Measurements from ENCODE around the gene SLX4.

SLX4 gene

GRCh38 chr16:3580251-3580651, 31.2 kb downstream of the SLX4 start:
- DNase-seq (ENCODE audit: low read depth) = no peak

- no peak for DNase-seq (ENCODE audit: low read depth)
Measured at GRCh38 chr16:3579776-3580175, 31.6 kb downstream of the SLX4 start.

GRCh38 chr16:3578610-3579551, 32.5 kb downstream of the SLX4 start:
- no peak for DNase-seq (ENCODE audit: low read depth)

GRCh38 chr16:3578121-3578520, 33.3 kb downstream of the SLX4 start:
- no peak for DNase-seq (ENCODE audit: low read depth)

- DNase-seq (ENCODE audit: low read depth) = no peak
Measured at GRCh38 chr16:3577302-3577752, 34.1 kb downstream of the SLX4 start, which contains the start of gene NLRC3. Gene NLRC3 (minus strand): TSS chr16:3577403. CDS start chr16:3565036, 12,367 bp downstream.

- DNase-seq (ENCODE audit: low read depth) = no peak
Measured at GRCh38 chr16:3576211-3576610, 35.2 kb downstream of the SLX4 start.

- no peak for DNase-seq (ENCODE audit: low read depth)
Measured at GRCh38 chr16:3575491-3575890, 35.9 kb downstream of the SLX4 start.

- DNase-seq (ENCODE audit: low read depth) = no peak
Measured at GRCh38 chr16:3574195-3574594, 37.2 kb downstream of the SLX4 start.

- no peak for DNase-seq (ENCODE audit: low read depth)
Measured at GRCh38 chr16:3573146-3573815, 38.1 kb downstream of the SLX4 start.

GRCh38 chr16:3570420-3571062, 40.9 kb downstream of the SLX4 start:
- DNase-seq (ENCODE audit: low read depth) = no peak

- DNase-seq (ENCODE audit: low read depth) = no peak
Measured at GRCh38 chr16:3569851-3570250, 41.6 kb downstream of the SLX4 start.

- no peak for DNase-seq (ENCODE audit: low read depth)
Measured at GRCh38 chr16:3566990-3567389, 44.4 kb downstream of the SLX4 start.

- DNase-seq (ENCODE audit: low read depth) = no peak
Measured at GRCh38 chr16:3564889-3565141, 46.6 kb downstream of the SLX4 start.

- DNase-seq (ENCODE audit: low read depth) = no peak
Measured at GRCh38 chr16:3564130-3564888, 47.1 kb downstream of the SLX4 start.

- no peak for DNase-seq (ENCODE audit: low read depth)
Measured at GRCh38 chr16:3562914-3563480, 48.4 kb downstream of the SLX4 start.

- no peak for DNase-seq (ENCODE audit: low read depth)
Measured at GRCh38 chr16:3561626-3562025, 49.8 kb downstream of the SLX4 start.

GRCh38 chr16:3554351-3554928, 57.0 kb downstream of the SLX4 start:
- DNase-seq (ENCODE audit: low read depth) = no peak

- DNase-seq (ENCODE audit: low read depth) = no peak
Measured at GRCh38 chr16:3553138-3553923, 58.1 kb downstream of the SLX4 start.

GRCh38 chr16:3550851-3551847, 60.3 kb downstream of the SLX4 start:
- DNase-seq (ENCODE audit: low read depth) = no peak

Data from HS-5 (cell line).